Pulmonary artery endothelial cell (primary cell): ENCODE measurements around the gene TMEM184A. TPM values are rescaled to one million over a fixed set of nuclear protein-coding genes. Genes with fewer than 3 reads are reported as not detected.

ENCODE experiments used
- DNase-seq: peaks from one replicate; pipeline ENCODE4 v3.0.0-alpha.2; 2011; ENCODE audit warnings: low read depth, low spot score
- total RNA-seq: library from RNA; depleted of rRNA; stranded (reverse); fragments of >200 nt; gene quantifications from 2 replicates; pipeline ENCODE4 v1.2.3, GENCODE V29; 2014

TMEM184A gene
- total RNA-seq, 1 donor from 2014 or later = not detected

DNA sequence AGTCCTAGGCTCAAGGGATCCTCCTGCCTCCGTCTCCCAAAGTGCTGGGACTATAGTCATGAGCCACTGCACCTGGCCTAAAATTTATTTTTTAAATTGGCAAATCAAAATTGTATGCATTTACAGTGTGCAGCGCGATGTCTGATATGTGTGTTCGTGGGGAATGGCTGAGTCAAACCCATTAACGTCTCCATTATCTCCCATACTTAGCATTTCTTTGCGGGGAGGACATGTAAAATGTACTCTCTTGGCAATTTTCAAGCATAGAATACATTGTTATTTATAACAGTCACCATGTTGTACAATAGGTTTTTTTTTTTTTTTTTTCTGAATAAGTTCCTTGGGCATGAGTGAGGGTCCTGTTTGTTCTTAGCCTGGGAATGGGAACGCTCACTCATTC is 3.8 kb downstream of the TMEM184A start:
- no peak for DNase-seq

DNA sequence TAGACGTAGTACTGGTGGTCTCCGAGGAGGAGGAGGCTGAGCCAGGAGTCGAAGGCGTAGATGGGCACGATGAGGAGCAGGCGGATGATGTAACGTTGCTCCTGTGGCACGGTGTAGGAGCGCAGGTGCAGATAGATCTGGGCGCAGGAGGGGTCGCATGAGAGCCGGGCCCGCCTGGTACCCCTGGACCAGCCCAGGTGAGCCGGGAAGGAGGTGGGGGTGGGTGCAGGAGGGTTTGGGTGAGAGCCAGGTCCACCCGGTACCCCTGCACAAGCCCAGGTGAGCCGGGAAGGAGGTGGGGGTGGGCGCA is 5.2 kb downstream of the TMEM184A start:
- no peak for DNase-seq

DNA sequence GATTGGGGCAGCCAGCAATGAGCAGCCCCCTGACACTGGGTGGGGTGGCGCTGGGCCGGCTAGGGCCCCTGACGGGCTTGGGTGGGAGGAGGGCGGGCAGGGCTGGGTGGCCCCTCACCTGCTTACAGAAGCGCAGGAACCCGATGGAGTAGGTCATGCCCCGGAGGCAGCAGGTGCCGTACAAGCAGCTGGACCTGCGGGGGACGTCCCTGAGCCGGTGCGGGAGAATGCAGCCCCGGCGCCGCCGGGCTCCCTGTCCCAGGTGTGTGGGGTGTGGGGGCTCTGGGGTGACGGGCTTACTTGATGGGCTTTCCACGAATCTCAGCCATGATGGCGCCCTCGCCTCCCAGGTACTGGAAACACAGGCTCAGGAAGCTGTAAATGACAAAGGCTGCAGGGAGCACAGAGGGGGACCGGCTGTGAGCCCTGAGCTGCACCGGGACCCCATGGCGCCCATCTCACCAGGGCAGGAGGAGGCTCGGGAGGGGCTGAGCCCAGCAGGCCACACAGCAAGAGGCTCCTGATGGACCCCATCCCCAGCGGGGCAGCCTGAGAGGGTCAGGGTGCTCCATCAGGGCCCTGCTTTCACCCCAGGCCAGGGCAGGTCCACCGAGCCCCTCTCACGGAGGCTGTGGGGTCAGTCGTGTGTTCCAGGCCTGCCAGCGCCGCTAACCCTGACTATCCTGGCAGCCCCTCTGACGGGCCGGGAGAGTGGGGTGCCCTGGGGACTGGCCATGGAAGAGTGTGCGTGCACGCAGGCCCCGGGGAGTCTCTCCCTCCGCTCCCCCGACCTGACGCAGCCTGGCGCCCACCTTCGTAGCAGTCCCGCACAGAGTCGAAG is 5.8 kb downstream of the TMEM184A start:
- no peak for DNase-seq

DNA sequence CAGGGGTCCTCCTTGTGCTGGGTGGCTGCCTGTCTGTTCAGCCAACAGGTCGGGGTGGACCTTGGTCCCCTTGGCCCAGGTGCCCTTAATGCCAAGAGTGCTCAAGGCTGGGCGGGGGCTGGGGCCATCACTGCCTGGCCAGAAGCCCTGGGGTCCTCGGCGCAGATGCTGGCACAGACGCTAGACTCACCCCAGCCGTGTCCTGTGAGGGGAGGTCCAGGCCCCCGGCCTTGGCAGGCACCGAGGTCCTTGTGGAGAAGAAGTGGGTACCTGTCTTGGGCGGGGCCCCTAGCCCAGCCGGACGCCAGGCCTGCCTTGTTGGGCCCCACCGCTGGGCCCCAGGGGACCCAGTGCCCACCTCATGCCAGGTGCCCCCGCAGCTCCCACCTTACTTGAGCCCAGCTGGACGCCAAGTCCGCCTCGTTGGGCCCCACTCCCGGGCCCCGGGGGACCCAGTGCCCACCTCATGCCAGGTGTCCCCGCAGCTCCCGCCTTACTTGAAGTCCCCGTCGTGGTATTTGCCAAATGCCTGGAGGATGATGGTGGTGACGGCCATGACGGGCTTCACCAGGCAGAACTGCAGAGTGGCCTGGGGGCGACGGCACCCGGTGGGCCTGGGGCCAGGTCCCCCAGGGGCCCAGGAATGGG is 6.5 kb downstream of the TMEM184A start:
- no peak for DNase-seq

DNA sequence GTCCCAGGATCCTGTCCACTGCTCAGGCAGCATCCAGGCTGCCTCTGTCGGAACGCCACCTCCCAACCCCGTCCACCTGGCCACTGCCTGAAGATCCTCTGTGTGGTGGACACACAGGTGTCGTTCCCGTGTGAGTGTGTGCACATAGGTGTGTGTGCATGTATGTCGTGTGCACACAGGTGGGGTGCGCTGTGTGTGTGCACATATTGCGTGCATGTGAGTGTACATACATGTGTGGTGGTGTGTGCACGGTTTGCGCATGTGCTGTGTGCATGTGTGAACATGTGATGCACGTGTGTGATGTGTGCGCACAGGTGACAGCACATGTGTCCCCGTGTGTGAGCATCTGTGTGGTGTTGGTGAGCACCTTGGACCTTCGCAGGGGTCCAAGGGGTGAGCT is 7.1 kb downstream of the TMEM184A start:
- DNase-seq = no peak

DNA sequence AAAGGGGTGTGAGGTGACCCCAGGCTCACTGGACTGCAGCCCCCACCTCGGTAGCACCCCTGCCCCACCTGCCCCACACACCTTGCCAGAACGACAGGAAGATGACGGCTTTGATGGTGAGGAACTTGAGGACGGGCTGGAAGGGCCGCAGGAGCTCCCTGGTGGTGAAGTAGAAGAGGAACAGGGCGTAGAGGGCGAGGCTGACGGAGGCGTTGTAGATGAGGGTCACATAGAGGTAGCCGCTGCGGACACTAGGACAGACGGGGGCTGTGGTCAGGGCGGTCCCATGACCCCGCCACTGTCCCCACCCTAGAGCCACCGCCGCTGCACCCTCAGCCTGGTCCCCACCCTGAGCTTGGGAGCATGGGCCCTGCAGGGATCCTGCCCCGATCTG is 7.6 kb downstream of the TMEM184A start:
- no peak for DNase-seq

DNA sequence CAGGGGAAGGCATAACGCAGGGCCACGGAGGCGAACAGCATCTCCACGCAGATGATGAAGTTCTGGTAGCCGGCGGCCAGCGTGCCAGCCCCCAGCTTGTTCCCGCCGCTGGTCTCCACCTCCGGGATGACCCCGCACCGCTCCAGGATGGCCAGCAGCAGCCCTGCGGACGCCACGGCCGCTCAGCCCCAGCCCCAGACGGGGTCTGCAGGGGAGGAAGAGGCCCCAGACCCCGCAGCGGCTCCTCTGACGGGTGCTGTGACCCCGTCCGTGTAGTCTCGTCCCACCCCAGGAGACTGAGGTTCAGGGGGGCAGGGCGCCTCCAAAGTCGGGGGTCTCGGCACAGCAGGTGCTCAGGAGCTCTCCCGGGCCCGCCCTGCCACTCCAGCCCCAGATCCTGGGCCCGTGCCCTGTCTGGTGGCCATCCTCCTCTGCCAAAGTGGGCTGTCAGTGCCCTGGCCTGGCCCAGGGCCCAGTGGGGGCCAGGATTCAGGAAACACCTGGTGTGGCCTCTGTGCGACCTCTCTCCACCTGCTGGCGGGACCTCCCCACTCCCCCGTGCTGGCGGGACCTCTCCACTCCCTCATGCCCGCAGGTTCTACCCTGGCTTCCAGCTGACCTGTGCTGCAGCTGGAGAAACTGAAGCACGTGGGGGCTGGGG is 8.1 kb downstream of the TMEM184A start:
- DNase-seq = no peak

DNA sequence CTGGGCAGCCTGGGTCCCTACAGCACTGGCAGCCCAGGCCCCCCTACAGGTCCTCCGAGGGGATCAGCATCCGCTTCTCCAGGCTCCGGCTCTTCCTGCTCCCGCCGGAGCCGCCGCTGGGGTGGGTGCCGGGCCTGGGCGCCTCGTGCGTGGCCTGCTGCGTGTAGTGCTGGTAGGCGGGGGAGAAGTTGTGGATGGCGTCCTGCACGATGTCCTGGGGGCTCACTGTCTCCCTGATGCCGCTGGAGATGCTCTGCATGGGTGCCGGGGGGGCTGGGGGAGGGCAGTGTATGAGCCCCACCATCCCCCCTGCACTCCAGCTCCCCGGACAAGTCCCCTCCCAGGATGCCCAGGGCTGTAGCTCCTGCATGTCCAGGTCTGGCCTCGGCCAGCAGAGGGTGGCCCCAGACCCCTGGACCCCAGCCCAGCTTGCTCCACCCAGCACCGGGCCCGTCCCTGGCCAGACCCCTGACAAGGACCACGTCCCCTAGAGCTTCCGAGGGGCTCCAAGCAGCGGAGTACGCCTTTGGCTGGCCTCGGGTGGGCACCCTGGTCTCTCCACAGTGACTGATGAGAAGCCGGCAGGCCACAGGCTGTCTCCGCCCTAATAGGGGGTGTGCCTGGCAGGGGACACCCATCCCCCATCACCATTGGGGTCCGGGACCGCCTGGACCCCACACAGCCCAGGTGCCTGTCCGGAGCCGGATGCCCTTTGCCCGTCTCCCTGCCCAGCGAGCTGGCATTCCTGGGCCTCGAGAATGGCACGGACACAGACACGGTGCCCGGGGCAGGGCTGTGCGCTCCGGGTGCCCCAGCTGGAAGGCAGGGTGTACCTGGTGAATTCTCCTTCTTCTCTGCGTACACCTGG is 8.9 kb downstream of the TMEM184A start:
- no peak for DNase-seq

DNA sequence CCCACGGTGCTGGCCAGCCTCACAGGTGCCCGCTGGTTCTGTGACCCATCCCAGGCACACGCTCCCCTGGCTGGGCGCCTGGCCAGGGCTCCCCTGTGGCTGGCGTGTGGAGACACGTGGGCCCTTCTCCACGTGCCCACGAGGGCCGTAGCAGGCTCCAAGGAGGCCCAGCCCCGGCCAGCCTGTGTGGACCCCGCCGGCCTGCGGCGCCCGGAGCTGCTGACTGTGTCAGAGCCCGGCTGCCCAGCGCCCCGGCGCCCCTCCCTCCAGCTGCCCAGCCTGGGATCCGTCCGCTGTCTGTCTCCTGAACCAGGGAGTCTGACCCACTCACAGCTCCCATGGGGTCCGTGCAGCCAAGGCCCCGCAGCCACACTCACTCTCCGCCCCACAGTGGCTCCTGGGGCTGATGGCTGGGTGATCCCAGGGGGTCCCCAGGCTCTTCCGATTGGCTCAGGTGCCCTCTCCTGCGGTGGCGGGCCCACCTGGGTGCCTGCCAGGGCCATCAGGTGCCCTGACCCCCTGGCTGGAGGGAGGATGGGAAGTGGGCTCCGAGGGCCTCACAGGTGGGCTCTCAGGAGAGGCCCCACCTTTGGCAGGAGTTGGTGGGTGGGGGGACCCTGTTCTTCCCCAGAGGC is 9.6 kb downstream of the TMEM184A start:
- DNase-seq = no peak

DNA sequence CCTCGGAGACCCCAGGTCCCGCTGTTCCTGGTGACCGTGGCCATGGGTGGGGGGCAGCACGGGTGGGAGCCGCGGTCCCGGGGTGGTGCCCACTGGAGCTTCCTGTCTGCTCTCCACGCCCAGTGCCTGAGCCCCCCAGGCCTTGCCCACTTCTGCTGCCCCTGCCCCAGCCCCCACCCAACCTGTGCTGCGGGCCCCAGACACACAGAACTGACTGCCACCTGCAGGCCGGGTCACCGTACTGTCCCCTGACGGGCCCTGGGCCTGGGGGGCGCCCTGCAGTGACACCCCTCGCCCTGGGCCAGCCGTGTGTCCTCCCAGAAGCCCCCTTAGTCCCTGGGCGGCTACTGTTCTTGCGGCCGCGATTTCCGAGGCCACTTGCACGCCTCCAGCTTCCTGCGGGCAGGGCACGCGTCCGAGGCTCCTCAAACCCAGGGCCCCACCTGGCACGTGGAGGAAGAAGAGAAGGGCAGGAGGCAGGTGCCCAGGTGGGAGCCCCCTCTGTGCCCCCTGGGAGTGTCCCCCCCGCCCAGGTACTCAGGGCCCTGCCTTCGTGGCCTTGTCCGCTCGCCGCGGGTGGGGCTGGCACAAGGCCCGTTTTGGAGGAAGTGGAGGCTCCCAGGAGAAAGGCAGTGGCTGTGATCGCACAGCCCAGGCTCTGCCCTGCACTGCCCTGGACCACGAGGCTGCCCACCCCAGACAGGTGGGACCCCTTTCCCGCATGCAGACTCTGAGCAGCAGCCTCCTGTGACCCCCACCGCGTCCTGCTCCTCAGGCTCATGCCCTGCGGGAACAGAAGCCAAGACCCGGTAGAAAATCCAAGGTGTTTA is 10.4 kb downstream of the TMEM184A start:
- DNase-seq = no peak

DNA sequence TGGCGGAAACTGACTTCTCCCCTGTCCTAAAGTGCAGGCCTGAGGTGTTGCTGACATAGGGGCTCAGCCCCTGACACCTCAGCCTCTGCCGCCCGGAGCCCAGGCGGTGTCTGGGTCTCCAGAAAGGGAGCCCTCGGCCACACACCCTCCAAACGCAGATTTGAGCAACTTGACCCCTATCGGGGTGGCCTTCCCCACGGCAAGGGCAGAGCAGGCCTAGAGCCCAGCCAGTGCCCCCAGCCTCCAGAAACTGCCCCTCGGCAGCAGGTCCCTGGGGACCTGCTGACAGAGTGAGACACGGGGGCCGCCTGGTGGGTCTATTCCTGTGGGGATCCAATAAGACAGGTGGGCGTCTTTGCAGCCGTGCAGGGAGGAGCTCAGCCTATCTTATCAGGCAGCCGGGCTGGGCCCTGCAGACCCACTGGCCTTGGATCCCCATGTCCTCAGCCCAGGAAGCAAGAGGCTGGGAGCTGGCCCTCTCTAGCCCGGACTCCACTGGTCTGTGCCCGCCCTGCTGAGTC is 11.0 kb downstream of the TMEM184A start:
- DNase-seq = no peak

DNA sequence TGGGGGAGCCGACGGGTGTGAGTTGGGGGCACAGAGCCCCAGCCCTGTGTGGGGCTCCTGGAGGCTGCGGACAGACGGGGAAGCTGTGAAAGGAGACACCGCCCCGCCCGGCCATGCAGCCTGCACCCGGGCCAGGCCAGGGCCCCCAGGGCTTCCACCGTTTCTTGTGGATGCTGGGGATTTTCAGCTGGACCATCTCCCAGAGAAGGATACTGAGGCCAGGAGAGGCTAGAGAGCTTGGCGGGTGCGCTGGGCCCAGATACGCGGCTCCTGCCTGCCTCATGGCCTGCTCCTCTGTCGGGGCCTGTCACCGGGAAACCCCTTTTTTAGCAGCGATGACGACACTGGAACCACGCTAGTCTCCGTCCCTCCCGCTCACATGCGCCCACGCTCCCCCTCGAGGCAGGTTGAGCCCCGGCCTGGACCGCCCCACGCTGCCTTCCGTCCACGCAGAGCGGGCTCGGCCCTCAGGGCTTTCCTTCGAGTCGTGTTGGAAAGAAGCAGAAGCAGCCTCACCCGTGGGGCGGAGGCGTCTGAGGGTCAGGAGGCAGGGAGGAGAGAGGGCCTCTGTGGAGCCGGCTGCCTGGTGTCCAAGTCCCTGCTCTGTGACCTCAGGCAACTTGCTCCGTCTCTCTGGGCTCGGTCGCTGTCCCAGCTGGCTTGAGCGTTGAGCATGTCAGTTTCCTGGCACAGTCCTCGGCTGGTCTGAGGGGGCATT is 11.7 kb downstream of the TMEM184A start:
- DNase-seq = no peak

DNA sequence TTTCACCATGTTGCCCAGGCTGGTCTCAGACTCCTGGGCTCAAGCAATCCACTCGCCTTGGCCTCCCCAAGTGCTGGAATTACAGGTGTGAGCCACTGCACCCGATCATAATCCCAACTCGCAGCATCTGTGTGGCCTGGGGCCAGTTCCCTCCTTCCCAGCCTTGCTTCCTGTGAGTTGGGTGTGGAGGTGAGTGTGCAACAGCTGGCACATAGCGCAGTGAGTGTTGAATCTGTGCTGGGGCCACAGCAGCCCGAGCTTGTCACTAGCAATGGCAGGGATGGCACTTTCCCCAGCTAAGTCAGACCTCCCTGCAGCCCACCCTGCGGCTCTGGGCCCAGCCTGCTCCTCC is 12.2 kb downstream of the TMEM184A start:
- DNase-seq = no peak

DNA sequence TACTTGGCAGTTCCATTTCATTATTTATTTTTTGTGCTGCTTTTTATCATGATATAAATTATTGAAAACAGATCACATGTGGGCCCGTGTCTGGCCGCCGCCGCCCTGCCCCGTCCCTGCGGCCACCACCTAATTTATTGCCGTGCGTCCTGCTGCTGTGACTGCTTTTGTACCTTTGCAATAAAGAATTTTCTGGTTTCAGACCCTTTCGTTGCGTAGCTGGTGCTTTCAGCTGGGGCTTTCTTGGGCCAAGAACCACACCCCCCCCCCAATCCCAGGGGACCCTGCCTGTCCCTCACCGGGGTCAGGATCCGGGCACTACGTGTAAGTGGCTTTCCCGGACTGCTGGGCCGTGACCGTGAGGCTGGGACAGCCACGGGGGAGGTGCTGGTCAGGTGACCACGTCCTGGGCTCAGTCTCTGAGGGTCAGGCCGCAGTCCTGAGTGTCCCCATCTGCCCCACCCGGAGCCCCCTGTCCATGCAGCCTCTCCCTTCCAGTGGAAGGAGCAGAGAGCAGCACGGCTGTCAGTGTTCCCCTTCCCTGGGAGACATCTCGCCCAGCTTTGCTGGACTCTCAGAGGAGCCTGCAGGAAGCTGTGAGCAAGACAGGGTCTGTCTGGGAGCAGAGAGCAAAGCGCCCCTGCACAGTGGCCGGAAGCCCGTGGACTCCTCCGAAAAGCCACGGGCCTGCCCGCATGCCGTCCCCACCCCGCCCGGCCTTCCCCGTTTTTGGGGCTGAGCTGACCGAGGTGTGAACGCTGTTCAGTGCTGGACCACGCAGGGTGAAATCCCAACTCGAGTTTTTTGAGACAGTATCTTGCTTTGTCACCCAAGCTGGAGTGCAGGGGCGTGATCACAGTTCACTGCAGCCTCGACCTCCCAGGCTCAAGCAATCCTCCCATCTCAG is 12.9 kb downstream of the TMEM184A start:
- no peak for DNase-seq

DNA sequence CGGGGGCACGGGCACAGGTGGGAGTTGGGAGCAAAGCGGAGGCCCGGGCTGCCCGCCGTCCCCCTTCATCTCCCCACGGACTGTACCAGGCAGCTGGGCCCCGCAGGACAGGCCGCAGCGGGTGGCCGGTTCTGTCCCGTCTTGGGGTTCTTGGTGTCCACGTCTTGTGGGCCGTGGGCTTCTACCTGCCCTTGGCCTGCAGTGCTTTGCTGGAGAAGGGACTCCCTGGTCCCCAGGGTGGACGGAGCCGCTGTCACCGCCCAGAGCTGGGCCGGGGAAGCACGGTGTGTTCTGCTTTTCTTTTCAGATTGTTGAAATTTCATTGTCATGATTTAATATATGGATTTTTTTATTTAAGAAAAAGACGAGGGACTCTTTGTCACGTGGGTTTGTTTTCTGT is 13.7 kb downstream of the TMEM184A start:
- DNase-seq = no peak

DNA sequence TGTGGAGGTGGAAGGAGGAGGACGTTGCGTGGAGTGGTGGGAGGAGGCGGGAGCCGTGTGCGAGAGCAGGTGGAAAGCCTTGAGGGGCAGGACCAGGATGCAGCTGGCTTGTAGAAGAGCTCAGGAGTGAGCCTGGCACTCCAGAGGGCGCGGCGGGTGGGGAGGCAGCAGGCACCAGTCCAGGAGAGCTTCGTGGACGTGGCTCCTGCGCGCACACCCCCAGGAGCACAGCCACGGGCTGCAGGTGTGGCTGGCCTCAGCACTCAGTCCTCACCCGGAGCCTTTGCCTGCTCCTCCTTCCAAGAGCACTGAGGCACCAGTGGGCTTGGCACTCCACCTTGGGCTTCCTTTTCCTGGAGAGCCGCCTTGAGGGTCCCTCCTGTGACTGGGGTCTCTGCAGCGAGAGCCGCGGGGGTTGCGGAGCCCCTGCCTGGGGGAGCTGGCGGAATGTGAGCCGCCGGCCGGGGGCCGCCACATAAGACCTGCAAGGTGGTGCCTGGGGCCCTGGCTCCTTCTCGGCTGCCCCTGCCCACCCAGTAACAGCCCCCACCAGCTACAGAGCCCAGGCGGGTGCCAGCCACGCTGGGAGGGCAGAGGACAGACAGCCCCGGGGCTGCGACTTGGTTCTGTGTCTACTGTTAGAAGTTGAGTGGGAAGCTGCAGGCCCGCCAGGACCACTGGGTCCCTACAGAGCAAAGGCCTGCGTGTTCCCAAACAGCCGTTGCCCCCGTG is 14.4 kb downstream of the TMEM184A start:
- no peak for DNase-seq

DNA sequence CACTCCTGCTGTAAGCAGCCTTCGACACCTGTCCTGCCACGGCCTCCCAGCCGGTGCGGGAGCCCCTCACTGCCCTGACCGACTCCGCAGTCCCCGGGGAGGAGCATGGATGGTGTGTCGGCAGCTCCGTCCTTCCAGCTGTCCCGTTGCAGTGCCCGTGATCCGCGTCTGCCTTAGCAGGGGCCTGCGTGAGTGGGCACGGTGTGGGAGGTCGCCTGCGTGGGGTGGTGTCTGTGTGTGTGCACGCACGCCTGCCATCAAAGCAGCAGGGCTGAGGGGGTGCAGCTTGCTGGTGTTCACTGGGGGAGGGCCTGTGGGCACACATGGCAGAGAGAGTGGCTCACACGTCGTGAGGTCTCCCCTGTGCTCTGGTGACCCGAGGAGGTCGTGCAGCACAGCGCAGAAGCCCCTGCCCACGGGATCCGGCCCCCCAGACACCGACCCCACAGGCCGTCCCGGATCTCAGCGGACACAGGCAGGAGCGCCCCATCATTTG is 15.2 kb downstream of the TMEM184A start:
- no peak for DNase-seq
